H1 (cell line): ENCODE measurements around the gene PTPRD. TPM values are rescaled to one million over a fixed set of nuclear protein-coding genes. Genes with fewer than 3 reads are reported as not detected.

Source experiments
- CTCF ChIA-PET: fragments of 300-600 bp; sonication (Branson Sonifier 250); formaldehyde crosslinking; loops from one replicate; lab custom pipeline; 2021; ENCODE audit not compliant: partially characterized antibody; lab: Charles Lee
- POLR2A ChIA-PET: fragments of 300-600 bp; sonication (Branson Sonifier 250); formaldehyde crosslinking; loops from one replicate; lab custom pipeline; 2021; ENCODE audit warnings: inconsistent platforms; ENCODE audit not compliant: partially characterized antibody; lab: Charles Lee
- DNase-seq, 2 experiments: peaks; one replicate each; pipeline versions ENCODE4 v3.0.0 to v3.0.0-alpha.2; 2010 to 2022; ENCODE audit warnings: low spot score in 2 of 2, low read depth in 1 of 2, mixed read lengths in 1 of 2
- FAIRE-seq: peaks from 2 replicates; lab custom pipeline; 2011; peaks lifted over from hg19 to GRCh38; lab: Jason Lieb, UNC
- H2AFZ ChIP-seq: 2 replicates; pipeline ENCODE4 v1.8.1; 2012; ENCODE audit warnings: low read length, inconsistent platforms
- H2AK5ac ChIP-seq: 2 replicates; pipeline ENCODE4 v1.6.1; 2013; ENCODE audit warnings: low read depth, low read length
- H2BK120ac ChIP-seq: replicated peaks from 2 replicates; pipeline ENCODE3; 2013; ENCODE audit warnings: low read depth, low read length, inconsistent platforms
- H2BK12ac ChIP-seq: 2 replicates; pipeline ENCODE4 v1.6.1; 2013; ENCODE audit warnings: low read depth, low read length
- H2BK15ac ChIP-seq: 2 replicates; pipeline ENCODE4 v1.6.1; 2013; ENCODE audit warnings: low read length
- H2BK20ac ChIP-seq: 2 replicates; pipeline ENCODE4 v1.6.1; 2013; ENCODE audit warnings: low read length
- H2BK5ac ChIP-seq: 2 replicates; pipeline ENCODE4 v1.6.1; 2013; ENCODE audit warnings: low read depth, low read length
- H3K14ac ChIP-seq: 2 replicates; pipeline ENCODE4 v1.6.1; 2013; ENCODE audit warnings: inconsistent platforms; ENCODE audit not compliant: insufficient read length
- H3K18ac ChIP-seq: 2 replicates; pipeline ENCODE4 v1.6.1; 2013; ENCODE audit warnings: low read length; ENCODE audit errors: extremely low read depth
- H3K23ac ChIP-seq: 2 replicates; pipeline ENCODE4 v1.6.1; 2013; ENCODE audit warnings: inconsistent platforms; ENCODE audit not compliant: insufficient read length
- H3K23me2 ChIP-seq: 2 replicates; pipeline ENCODE4 v1.6.1; 2013; ENCODE audit warnings: low read depth, low read length
- H3K27ac ChIP-seq: 2 replicates; pipeline ENCODE4 v1.6.1; 2011; ENCODE audit warnings: low read depth, low read length, inconsistent platforms
- H3K27me3 ChIP-seq, 4 experiments: replicated peaks in 1 of 4; 1 replicate in 1 of 4; 2 replicates in 3 of 4; pipeline versions ENCODE4 v1.6.1 to v1.8.1; 2011 to 2013; ENCODE audit warnings: low read length in 3 of 4, mild to moderate bottlenecking in 3 of 4, inconsistent platforms in 2 of 4, mixed read lengths in 2 of 4, moderate library complexity in 1 of 4; ENCODE audit not compliant: control insufficient read depth in 3 of 4, insufficient read depth in 3 of 4; ENCODE audit errors: extremely low read depth in 1 of 4
- H3K36me3 ChIP-seq, 4 experiments: 2 replicates each; pipeline versions ENCODE4 v1.6.1 to v1.8.1; 2011 to 2013; ENCODE audit warnings: mild to moderate bottlenecking in 4 of 4, low read length in 3 of 4, moderate library complexity in 2 of 4, control low read depth in 1 of 4, inconsistent platforms in 1 of 4; ENCODE audit not compliant: insufficient read depth in 4 of 4, control insufficient read depth in 2 of 4
- H3K4ac ChIP-seq: replicated peaks from 2 replicates; pipeline ENCODE3; 2013; ENCODE audit warnings: low read length, low read depth, mixed read lengths, inconsistent platforms; ENCODE audit not compliant: insufficient read length
- H3K4me1 ChIP-seq, 4 experiments: replicated peaks in 1 of 4; 1 replicate in 1 of 4; 2 replicates in 3 of 4; pipeline versions ENCODE4 v1.6.1 to v1.8.1; 2011 to 2013; ENCODE audit warnings: low read length in 3 of 4, inconsistent platforms in 2 of 4, mixed read lengths in 1 of 4; ENCODE audit not compliant: insufficient read depth in 4 of 4, control insufficient read depth in 3 of 4
- H3K4me2 ChIP-seq, 2 experiments: 2 replicates each; pipeline versions ENCODE4 v1.6.1 to v1.8.1; 2011 to 2013; ENCODE audit warnings: low read depth in 2 of 2, low read length in 2 of 2, control low read depth in 1 of 2, inconsistent platforms in 1 of 2, mild to moderate bottlenecking in 1 of 2; ENCODE audit not compliant: insufficient read depth in 1 of 2
- H3K4me3 ChIP-seq, 4 experiments: fragments of 200-600, 300-600 bp in 1 of 4; sonication (generic), shearing (Covaris generic), sonication (Bioruptor Twin) in 1 of 4; 2 replicates each; pipeline versions ENCODE4 v1.5.1 to v1.8.1; 2011 to 2016; ENCODE audit warnings: low read length in 4 of 4, low read depth in 3 of 4, control low read depth in 2 of 4, inconsistent platforms in 2 of 4, mild to moderate bottlenecking in 2 of 4, mixed read lengths in 1 of 4, moderate library complexity in 1 of 4; ENCODE audit not compliant: insufficient read depth in 2 of 4; ENCODE audit errors: extremely low read depth in 1 of 4
- H3K56ac ChIP-seq: replicated peaks from 2 replicates; pipeline ENCODE3; 2013; ENCODE audit warnings: low read depth, mild to moderate bottlenecking, mixed read lengths, low read length, inconsistent platforms; ENCODE audit not compliant: insufficient read length
- H3K79me1 ChIP-seq: 2 replicates; pipeline ENCODE4 v1.6.1; 2013; ENCODE audit warnings: low read depth, low read length, control low read depth
- H3K79me2 ChIP-seq, 2 experiments: 2 replicates each; pipeline versions ENCODE4 v1.6.1 to v1.8.1; 2012 to 2013; ENCODE audit warnings: low read length in 2 of 2, mild to moderate bottlenecking in 2 of 2, inconsistent platforms in 1 of 2; ENCODE audit not compliant: insufficient read depth in 2 of 2, control insufficient read depth in 1 of 2
- H3K9ac ChIP-seq, 4 experiments: replicated peaks in 1 of 4; 1 replicate in 1 of 4; 2 replicates in 3 of 4; pipeline versions ENCODE4 v1.6.1 to v1.8.1; 2011 to 2013; ENCODE audit warnings: low read depth in 3 of 4, low read length in 3 of 4, control low read depth in 2 of 4, mild to moderate bottlenecking in 2 of 4, moderate library complexity in 2 of 4, inconsistent platforms in 1 of 4; ENCODE audit errors: extremely low read depth in 1 of 4
- H3K9me3 ChIP-seq, 2 experiments: 2 replicates each; pipeline versions ENCODE4 v1.6.1 to v1.8.1; 2012 to 2013; ENCODE audit warnings: mild to moderate bottlenecking in 2 of 2, moderate library complexity in 2 of 2, control low read depth in 1 of 2, inconsistent platforms in 1 of 2, low read depth in 1 of 2, low read length in 1 of 2, mixed read lengths in 1 of 2; ENCODE audit not compliant: insufficient read depth in 2 of 2
- H4K20me1 ChIP-seq, 2 experiments: replicated peaks in 1 of 2; 2 replicates each; pipeline versions ENCODE3 to v1.8.1; 2011 to 2013; ENCODE audit warnings: inconsistent platforms in 2 of 2, low read length in 2 of 2, mild to moderate bottlenecking in 1 of 2; ENCODE audit not compliant: insufficient read depth in 2 of 2, control insufficient read depth in 1 of 2
- H4K5ac ChIP-seq: 2 replicates; pipeline ENCODE4 v1.6.1; 2013; ENCODE audit warnings: low read length, low read depth, mixed read lengths, inconsistent platforms; ENCODE audit not compliant: insufficient read length
- H4K8ac ChIP-seq: 2 replicates; pipeline ENCODE4 v1.8.0; 2013; ENCODE audit warnings: mild to moderate bottlenecking, moderate library complexity, low read length, inconsistent platforms; ENCODE audit not compliant: insufficient read depth; ENCODE audit errors: extremely low read depth
- H4K91ac ChIP-seq: replicated peaks from 2 replicates; pipeline ENCODE3; 2013; ENCODE audit warnings: low read length, mixed read lengths, inconsistent platforms; ENCODE audit not compliant: insufficient read length
- ASH2L ChIP-seq: fragments of 200-600, 300-600 bp; sonication (generic); IDR thresholded peaks from one replicate; pipeline ENCODE4 v1.7.1; 2017; ENCODE audit warnings: low read length
- ATF3 ChIP-seq: IDR thresholded peaks from 2 replicates; pipeline ENCODE4 v1.6.1; 2011; ENCODE audit warnings: low read depth, mild to moderate bottlenecking, low read length; ENCODE audit not compliant: insufficient read depth
- BCL11A ChIP-seq, 2 experiments: IDR thresholded peaks; one replicate each; pipeline ENCODE4 v1.6.1; 2011; ENCODE audit warnings: low read depth in 2 of 2, low read length in 2 of 2, mild to moderate bottlenecking in 2 of 2
- CHD2 ChIP-seq: IDR thresholded peaks from 2 replicates; pipeline ENCODE4 v1.6.1; 2012; ENCODE audit warnings: low read length, improper control_type of control experiment
- CTCF ChIP-seq, 3 experiments: IDR thresholded peaks; 1 replicate in 2 of 3; 2 replicates in 1 of 3; pipeline versions ENCODE4 v1.5.1 to v1.6.1; 2011; ENCODE audit warnings: low read length in 3 of 3, mild to moderate bottlenecking in 3 of 3, inconsistent platforms in 2 of 3, low read depth in 1 of 3, moderate library complexity in 1 of 3; ENCODE audit not compliant: insufficient read depth in 1 of 3; ENCODE audit errors: control extremely low read depth in 1 of 3
- EGR1 ChIP-seq: IDR thresholded peaks from 2 replicates; pipeline ENCODE4 v1.6.1; 2011; ENCODE audit warnings: low read depth, low read length, borderline replicate concordance
- HDAC2 ChIP-seq, 2 experiments: fragments of 300-600 bp in 1 of 2; sonication (generic) in 1 of 2; IDR thresholded peaks; 2 replicates each; pipeline ENCODE4 v1.6.1; 2011 to 2012; ENCODE audit warnings: low read depth in 2 of 2, low read length in 2 of 2, mild to moderate bottlenecking in 2 of 2, moderate library complexity in 2 of 2, borderline replicate concordance in 1 of 2, inconsistent platforms in 1 of 2
- JUN ChIP-seq: IDR thresholded peaks from 2 replicates; pipeline ENCODE4 v1.6.1; 2011; ENCODE audit warnings: low read depth, mild to moderate bottlenecking, improper control_type of control experiment, low read length
- KDM5A ChIP-seq: fragments of 200-600 bp; IDR thresholded peaks from 2 replicates; pipeline ENCODE4 v1.7.1; 2012; ENCODE audit warnings: mild to moderate bottlenecking, low read length, inconsistent platforms, mixed read lengths
- SP2 ChIP-seq: IDR thresholded peaks from 2 replicates; pipeline ENCODE4 v1.6.1; 2012; ENCODE audit warnings: mild to moderate bottlenecking, low read length, inconsistent platforms
- SP4 ChIP-seq: IDR thresholded peaks from 2 replicates; pipeline ENCODE4 v1.6.1; 2012; ENCODE audit warnings: low read length, inconsistent platforms
- SRF ChIP-seq: IDR thresholded peaks from 2 replicates; pipeline ENCODE4 v1.6.1; 2011; ENCODE audit warnings: mild to moderate bottlenecking, low read depth, low read length, moderate library complexity
- WGBS, 2 experiments: shearing (Covaris generic) in 1 of 2; methylation state at CpG; one replicate each; pipeline versions ENCODE4 v1.1.6 to v1.1.7; 2013 to 2015; ENCODE audit warnings: low lambda C conversion rate in 2 of 2, mixed read lengths in 2 of 2, inconsistent platforms in 1 of 2, low coverage in 1 of 2, missing lambda C conversion rate in 1 of 2; ENCODE audit not compliant: insufficient replicate concordance in 2 of 2, insufficient coverage in 1 of 2, insufficient read length in 1 of 2; ENCODE audit errors: extremely low coverage in 1 of 2, missing lambda C conversion rate in 1 of 2; 5-methylcytosine and 5-hydroxymethylcytosine counted together
- polyA plus RNA-seq, 7 experiments: library from polyadenylated mRNA; depleted of rRNA in 3 of 7; stranded (reverse) in 5 of 7; unstranded in 2 of 7; fragments of >200 nt in 5 of 7; fragments of 200-250 nt in 2 of 7; gene quantifications; 1 replicate in 5 of 7; 2 replicates in 1 of 7; 4 replicates in 1 of 7; pipeline versions ENCODE4 v1.2.1 to v1.2.3, GENCODE V29; 2011 to 2013; ENCODE audit warnings: missing spikeins in 2 of 7, mixed read lengths in 2 of 7
- total RNA-seq: library from RNA; stranded (reverse); fragmentation: NEBNext Ultra II Directional; extraction: Animal tissue kit (Norgen Biotek cat#: 25700); gene quantifications from 2 replicates; pipeline ENCODE4 v1.2.1, GENCODE V29; 2021

PTPRD gene
- total and polyA plus RNA-seq, 2 of the 8 experiments (the other 6 are each of a cell fraction or from before 2014, with no cell fraction given): 17.2 to 77.0 TPM

GRCh38 chr9:9558907-9559306, 1053.9 kb downstream of the PTPRD start:
- Histone ChIP-seq H3K18ac (peak overlapping the region; percentile 100), H3K36me3 (no peaks in the 10 kb centered on the region), H4K8ac (no peak overlapping the region), H3K23me2 (no peaks in the 10 kb centered on the region), H4K20me1 (no peaks in the 10 kb centered on the region), H3K23ac (no peak overlapping the region), H3K27me3 (no peaks in the 10 kb centered on the region; a peak in 1 of 7 replicates), H3K4me1 (peaks cover 4 to 13% (median 11%) of the 10 kb centered on the region in 4 experiments), H4K91ac (peak overlapping the region; percentile 100), H2BK120ac (peak overlapping the region; percentile 100), H3K27ac (peak overlapping the region; percentile 95), H3K4me3 (no peak overlapping the region), H2BK20ac (peak overlapping the region; percentile 100), H3K79me2 (no peaks in the 10 kb centered on the region), H4K5ac (no peak overlapping the region), H2BK15ac (no peak overlapping the region; the same call in 1 of the 2 replicates), H3K4ac (peak overlapping the region; percentile 100), H3K4me2 (no peak overlapping the region), H3K9me3 (no peaks in the 10 kb centered on the region), H2BK12ac (peak overlapping the region; percentile 99), H2AFZ (no peak overlapping the region), H2AK5ac (peak overlapping the region; percentile 99), H3K14ac (no peak overlapping the region), H2BK5ac (peak overlapping the region; percentile 100), H3K79me1 (no peaks in the 10 kb centered on the region), H3K9ac (no peak overlapping the region), H3K56ac (no peak overlapping the region)
- CTCF ChIA-PET: interaction anchor here (1.3 kb wide), 1 partner anchor 11 kb away, joined by 3 read pairs; no protein-coding TSS in a partner anchor
- DNase-seq (no peak), FAIRE-seq (no peak)
- WGBS, 2 experiments: 91% methylated on average over 7 of the region's 7 CpGs; no CpG with 5 or more reads in 1 of the 2 experiments
- POLR2A ChIA-PET: no interaction called here
- TF ChIP-seq ATF3 (no peak), SP2 (no peak), ASH2L (no peak), JUN (no peak), KDM5A (no peak), CHD2 (no peak), CTCF (IDR thresholded peaks at IDR 0.05; ENCODE audit: control extremely low read depth in 1 of 3, insufficient read depth in 1 of 3, low read depth in 1 of 3, low read length in 3 of 3) (no peak), EGR1 (no peak), SP4 (no peak), BCL11A (IDR thresholded peaks at IDR 0.05; ENCODE audit: low read depth in 2 of 2, low read length in 2 of 2) (no peak), SRF (no peak), HDAC2 (IDR thresholded peaks at IDR 0.05; ENCODE audit: borderline replicate concordance in 1 of 2, low read depth in 2 of 2, low read length in 2 of 2) (no peak)
